NCI-H1417 treated with DMSO at 0.1 percent for 48 hours (cell line): ENCODE measurements around the gene RFNG.

Source experiments
- DNase-seq: peaks from one replicate; lab custom pipeline; 2025; lab: John Stamatoyannopoulos, UW

RFNG gene

DNA sequence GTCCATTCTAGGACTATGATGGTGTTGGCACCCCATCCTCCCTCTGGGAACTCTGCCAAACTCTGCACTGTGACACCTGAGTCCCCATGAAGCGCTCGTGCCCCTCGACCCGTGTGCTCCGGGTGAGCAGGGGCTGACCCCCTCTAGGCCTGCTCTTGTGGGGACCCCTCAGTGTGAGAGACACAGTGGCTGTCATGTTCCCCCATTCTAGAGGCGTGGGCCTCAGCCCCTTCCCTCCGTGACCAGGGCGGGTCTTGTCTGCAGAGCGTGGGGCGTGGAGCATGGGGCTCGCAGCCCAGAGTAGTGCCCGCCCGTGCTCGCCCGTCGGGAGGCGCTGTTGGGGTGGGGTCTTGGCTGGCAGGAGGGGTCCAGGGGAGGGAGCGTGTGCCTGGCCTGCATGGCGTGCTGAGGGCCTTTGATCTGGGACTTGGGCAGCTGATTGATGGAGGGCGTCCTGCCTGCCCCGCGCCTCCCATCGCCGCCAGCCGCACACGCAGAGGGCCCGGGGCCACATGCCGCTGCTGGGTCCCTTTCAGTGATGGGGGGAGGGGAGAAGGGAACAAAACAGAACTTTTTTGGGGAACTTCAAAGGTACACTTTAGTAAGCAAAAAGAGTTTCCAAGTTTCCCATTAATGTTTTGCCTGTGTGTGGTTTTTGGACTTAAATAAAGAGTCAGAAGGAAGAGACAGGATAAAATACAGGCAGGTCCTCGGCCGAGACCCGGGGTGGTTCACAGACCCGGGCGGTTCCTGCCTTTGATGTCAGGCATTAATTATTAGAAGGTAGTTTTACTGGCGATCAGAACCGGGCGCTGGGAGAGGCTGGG is 51.4 kb downstream of the RFNG start:
- DNase-seq: no peak

DNA sequence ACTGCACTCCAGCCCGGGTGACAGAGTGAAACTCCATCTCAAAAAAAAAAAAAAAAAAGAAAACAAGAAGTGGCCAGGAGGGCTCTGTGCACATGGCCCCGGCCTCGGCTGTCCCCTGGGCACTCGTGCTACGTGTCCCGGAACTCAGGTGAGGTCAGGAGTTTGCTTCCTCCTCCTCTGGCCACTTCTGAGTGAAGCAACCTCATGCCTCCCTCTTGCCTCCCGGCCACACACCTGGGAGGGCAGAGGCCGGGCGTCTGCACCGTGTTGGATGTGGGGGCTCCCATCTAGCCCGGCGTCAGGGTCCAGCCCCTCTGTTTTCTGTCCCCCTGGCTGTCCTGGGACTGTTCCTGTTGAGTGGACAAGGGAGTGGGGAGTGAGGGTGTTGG is 52.0 kb downstream of the RFNG start:
- no peak for DNase-seq

DNA sequence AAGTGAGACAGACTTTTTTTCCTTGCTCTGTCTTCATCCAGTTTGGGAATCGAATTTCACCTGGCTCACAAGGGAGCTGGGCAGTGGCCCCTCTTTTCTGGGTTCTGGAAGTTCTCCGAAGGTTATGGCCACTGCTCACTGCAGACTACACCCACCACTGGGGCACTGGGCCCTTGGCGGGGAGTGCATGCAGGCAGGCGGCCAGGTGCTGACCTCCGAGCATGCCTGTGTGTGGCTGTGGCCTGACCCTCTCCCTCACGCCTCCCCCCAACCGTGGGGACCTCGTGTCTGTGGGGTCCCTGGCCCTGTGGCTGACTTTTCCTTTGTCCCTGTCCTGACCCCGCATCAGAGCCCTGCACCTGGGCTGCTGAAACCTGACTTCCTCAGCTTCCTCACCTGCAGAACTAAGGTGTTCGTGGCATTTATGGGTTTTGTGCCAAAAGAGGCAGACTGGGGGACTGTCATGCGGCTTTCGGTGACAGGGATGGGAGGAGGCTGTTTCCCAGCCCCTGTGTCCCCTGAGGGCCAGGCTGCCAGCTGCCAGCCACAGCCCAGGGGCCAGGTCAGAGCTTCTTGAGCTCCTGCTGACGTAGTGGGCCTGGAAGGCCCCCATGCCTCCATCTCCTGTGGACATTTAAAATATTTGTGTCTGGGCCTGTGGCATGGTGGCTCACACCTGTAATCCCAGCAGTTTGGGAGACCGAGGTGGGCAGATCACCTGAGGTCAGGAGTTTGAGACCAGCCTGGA is 52.7 kb downstream of the RFNG start:
- DNase-seq: no peak

DNA sequence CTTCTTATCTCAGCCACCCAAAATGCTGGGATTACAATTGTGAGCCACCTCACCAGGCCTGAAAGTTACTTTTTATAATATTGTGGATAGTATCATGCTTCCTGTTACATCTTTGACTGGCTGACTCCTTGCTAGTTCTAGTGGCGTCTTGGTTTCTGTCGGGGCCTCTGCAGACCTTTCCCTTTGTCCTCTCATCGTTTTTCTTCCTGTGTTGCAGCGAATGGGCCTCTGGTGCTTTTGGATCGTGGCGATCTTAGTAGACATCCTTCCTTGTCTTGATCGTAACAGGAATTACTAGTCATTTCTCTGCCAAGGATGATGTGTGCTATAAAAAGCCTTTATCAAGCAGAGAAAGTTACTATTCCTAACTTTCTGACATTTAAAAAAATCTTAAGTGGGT is 53.4 kb downstream of the RFNG start:
- no peak for DNase-seq
